Activated CD8-positive, alpha-beta memory T cell treated with anti-CD3 and anti-CD28 coated beads, Interleukin-2, amount 10 ng/mL, durations not matched to agents 7 days and 5 days (primary cell): ENCODE results near the gene FOXC1. TPM values are rescaled to one million over a fixed set of nuclear protein-coding genes. Genes with fewer than 3 reads are reported as not detected.

Experiments used
- total RNA-seq, 2 experiments: library from RNA; stranded (reverse); gene quantifications; one replicate each; pipeline ENCODE4 v1.2.3, GENCODE V29; 2021

The FOXC1 gene
- total RNA-seq, 2 experiments from 2014 or later, result 0.26 TPM; not detected in 1

Other genes with a start within 250 kb of the FOXC1 start
- not detected for gene FOXF2, start 220.3 kb upstream of the FOXC1 start, total RNA-seq